SU-DHL-6 (cell line): ENCODE measurements around the gene ZMYND8.
A peak's percentile ranks its signal among the peaks of the same experiment; 100 is the strongest.

Experiments used
- H2AFZ ChIP-seq: fragments of 200-600 bp; sonication (generic); 2 replicates; pipeline ENCODE4 v1.6.1; 2014; ENCODE audit warnings: low read depth, mild to moderate bottlenecking, moderate library complexity, mixed read lengths, antibody characterized with exemption, low read length; ENCODE audit not compliant: severe bottlenecking
- H3F3A ChIP-seq: fragments of 200-600 bp; shearing (Covaris generic); 2 replicates; pipeline ENCODE4 v1.6.0; 2016; ENCODE audit warnings: antibody characterized with exemption, mild to moderate bottlenecking; ENCODE audit not compliant: insufficient read depth
- H3K27ac ChIP-seq: fragments of 200-600 bp; sonication (generic); 2 replicates; pipeline ENCODE4 v1.5.1; 2016; ENCODE audit warnings: low read depth, mild to moderate bottlenecking, low read length, moderate library complexity, mixed read lengths
- H3K27me3 ChIP-seq: fragments of 200-600 bp; sonication (generic), shearing (Covaris generic); 2 replicates; pipeline ENCODE4 v1.6.0; 2014; ENCODE audit warnings: mild to moderate bottlenecking, low read length
- H3K36me3 ChIP-seq: fragments of 200-600 bp; sonication (generic); 2 replicates; pipeline ENCODE4 v1.6.1; 2014; ENCODE audit warnings: mild to moderate bottlenecking, low read length, mixed read lengths
- H3K4me2 ChIP-seq: fragments of 300-600, 200-600 bp; shearing (Covaris generic), sonication (generic); 2 replicates; pipeline ENCODE4 v1.6.0; 2014; ENCODE audit warnings: low read length, low read depth, mild to moderate bottlenecking; ENCODE audit not compliant: poor library complexity, severe bottlenecking
- H3K4me3 ChIP-seq: fragments of 200-600 bp; sonication (generic); 2 replicates; pipeline ENCODE4 v1.5.1; 2014; ENCODE audit warnings: antibody characterized with exemption, low read length, mild to moderate bottlenecking, mixed read lengths; ENCODE audit not compliant: insufficient read depth, poor library complexity, severe bottlenecking
- H3K79me2 ChIP-seq: fragments of 200-600 bp; sonication (generic); 2 replicates; pipeline ENCODE4 v1.6.1; 2014; ENCODE audit warnings: mild to moderate bottlenecking, low read length, moderate library complexity; ENCODE audit not compliant: insufficient read depth
- H3K9ac ChIP-seq: fragments of 200-600 bp; sonication (generic); 2 replicates; pipeline ENCODE4 v1.7.0; 2014; ENCODE audit warnings: mild to moderate bottlenecking, low read length
- H3K9me2 ChIP-seq: fragments of 200-600 bp; sonication (generic); replicated peaks from 2 replicates; pipeline ENCODE4 v1.6.1; 2014; ENCODE audit warnings: low read length; ENCODE audit not compliant: insufficient read depth
- H3K9me3 ChIP-seq: fragments of 200-600 bp; sonication (generic); 2 replicates; pipeline ENCODE4 v1.6.1; 2014; ENCODE audit warnings: low read length, mixed read lengths; ENCODE audit not compliant: insufficient read depth
- H4K20me1 ChIP-seq: fragments of 200-600 bp; sonication (generic); 2 replicates; pipeline ENCODE4 v1.6.1; 2014; ENCODE audit warnings: low read depth, mild to moderate bottlenecking, antibody characterized with exemption, low read length, moderate library complexity, mixed read lengths
- CTCF ChIP-seq: fragments of 200-600 bp; sonication (generic); IDR thresholded peaks from one replicate; pipeline ENCODE4 v1.5.1; 2017; ENCODE audit warnings: antibody characterized with exemption, mild to moderate bottlenecking, low read length, moderate library complexity; ENCODE audit not compliant: insufficient read depth, poor library complexity, severe bottlenecking
- EZH2phosphoT487 ChIP-seq: fragments of 200-600 bp; sonication (generic), shearing (Covaris generic); conservative IDR thresholded peaks from 2 replicates; pipeline ENCODE4 v1.6.1; 2018; ENCODE audit warnings: mild to moderate bottlenecking, antibody characterized with exemption, low read length, moderate library complexity, mixed read lengths

Gene ZMYND8

GRCh38 chr20:47358672-47359529 is 2.4 kb upstream of the ZMYND8 start:
- H3K79me2 ChIP-seq, result peaks cover 26% of the 10 kb centered on the region
- H3K9me3 ChIP-seq, result no peaks in the 10 kb centered on the region
- no peak overlapping the region for H3K4me3 ChIP-seq
- H4K20me1 ChIP-seq, result no peaks in the 10 kb centered on the region
- peak overlapping the region; percentile 52 for H2AFZ ChIP-seq
- H3K27ac ChIP-seq, result peak overlapping the region; percentile 93
- peak overlapping the region; percentile 47 for H3K4me2 ChIP-seq
- TF ChIP-seq EZH2phosphoT487 (no peak), CTCF (no peak)
- H3F3A ChIP-seq, result peaks cover 42% of the 10 kb centered on the region
- H3K9ac ChIP-seq, result peak overlapping the region; percentile 82
- no peaks in the 10 kb centered on the region for H3K9me2 ChIP-seq
- no peaks in the 10 kb centered on the region for H3K36me3 ChIP-seq
- no peaks in the 10 kb centered on the region for H3K27me3 ChIP-seq

- no peaks in the 10 kb centered on the region for H4K20me1 ChIP-seq
- peak overlapping the region; percentile 98 for H3K4me2 ChIP-seq
- H3K36me3 ChIP-seq, result no peaks in the 10 kb centered on the region
- peak overlapping the region; percentile 60 for H2AFZ ChIP-seq
- no peaks in the 10 kb centered on the region for H3K9me2 ChIP-seq
- no peak for TF ChIP-seq EZH2phosphoT487
- no peak for TF ChIP-seq CTCF
- H3K27me3 ChIP-seq, result no peaks in the 10 kb centered on the region
- no peak overlapping the region for H3K4me3 ChIP-seq
- no peaks in the 10 kb centered on the region for H3K9me3 ChIP-seq
- peak overlapping the region; percentile 93 for H3K27ac ChIP-seq
- H3K9ac ChIP-seq, result peak overlapping the region; percentile 82
- H3K79me2 ChIP-seq, result peaks cover 33% of the 10 kb centered on the region
- H3F3A ChIP-seq, result peaks cover 43% of the 10 kb centered on the region
These were observed 1.7 kb upstream of the ZMYND8 start for GRCh38 chr20:47358039-47358671.

GRCh38 chr20:47357296-47358038 is 968 bp upstream of the ZMYND8 start:
- Histone ChIP-seq H3K36me3 (no peaks in the 10 kb centered on the region), H4K20me1 (no peaks in the 10 kb centered on the region), H3K27ac (peak overlapping the region; percentile 93), H3K9me2 (no peaks in the 10 kb centered on the region), H3K27me3 (no peaks in the 10 kb centered on the region), H2AFZ (peak overlapping the region; percentile 60), H3K9ac (peak overlapping the region; percentile 82), H3K4me3 (peak overlapping the region; percentile 45), H3F3A (peaks cover 43% of the 10 kb centered on the region), H3K4me2 (peak overlapping the region; percentile 98), H3K79me2 (peaks cover 40% of the 10 kb centered on the region), H3K9me3 (no peaks in the 10 kb centered on the region)
- TF ChIP-seq CTCF (no peak), EZH2phosphoT487 (no peak)
